ENCODE results near the gene LMNTD1.
"Not testable (repeated sequence)": the region's sequence is repeated elsewhere in the genome, so short reads cannot be mapped to it uniquely, and the experiment has no call there.

Gene LMNTD1

DNA sequence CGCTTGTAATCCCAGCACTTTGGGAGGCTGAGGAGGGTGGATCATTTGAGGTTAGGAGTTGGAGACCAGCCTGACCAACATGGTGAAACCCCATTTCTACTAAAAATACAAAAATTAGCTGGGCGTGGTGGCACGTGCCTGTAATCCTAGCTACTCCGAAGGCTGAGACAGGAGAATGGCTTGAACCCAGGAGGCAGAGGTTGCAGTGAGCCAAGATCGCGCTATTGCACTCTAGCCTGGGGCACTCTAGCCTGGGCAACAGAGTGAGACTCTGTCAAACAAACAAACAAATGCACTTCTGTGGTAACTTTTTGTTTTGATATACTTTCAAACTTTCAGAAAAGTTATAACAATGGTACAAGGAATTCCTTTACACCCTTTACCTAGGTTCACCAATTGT lies 126.3 kb downstream of the LMNTD1 start:
- not testable (repeated sequence) for DNase-seq
